Spleen (tissue), 3 donors: ENCODE measurements around the gene SSBP3.

Source experiments
- POLR2A ChIP-seq, 3 donors: fragments of 450-650 bp; IDR thresholded peaks; one replicate each; pipeline ENCODE4 v1.5.1; 2017; ENCODE audit warnings: antibody characterized with exemption in 3 of 3, mild to moderate bottlenecking in 1 of 3
- POLR2AphosphoS5 ChIP-seq, 3 donors: sonication (generic); formaldehyde crosslinking; IDR thresholded peaks; one replicate each; pipeline ENCODE4 v1.5.1; 2017; ENCODE audit warnings: antibody characterized with exemption in 3 of 3

- TF ChIP-seq POLR2AphosphoS5 (IDR thresholded peaks at IDR 0.05) (no peak), POLR2A (IDR thresholded peaks at IDR 0.05) (no peak)
These were observed 65.8 kb downstream of the SSBP3 start for GRCh38 chr1:54340434-54340833.
